HepG2 (cell line): ENCODE data around the gene PSKH1. TPM values are rescaled to one million over a fixed set of nuclear protein-coding genes. Genes with fewer than 3 reads are reported as not detected.

Experiments
- CCAR2 ChIP-seq: fragments of 200-400 bp; formaldehyde crosslinking; optimal IDR thresholded peaks from 2 replicates; pipeline ENCODE3; 2018; ENCODE audit warnings: low read depth, mild to moderate bottlenecking, low read length, moderate library complexity
- CCDC6 ChIP-seq: sonication (generic); formaldehyde crosslinking; IDR thresholded peaks from 2 replicates; pipeline ENCODE4 v1.8.1; 2022; ENCODE audit warnings: mild to moderate bottlenecking, missing genetic modification reagents, moderate library complexity
- FIP1L1 ChIP-seq: fragments of 200-400 bp; formaldehyde crosslinking; IDR thresholded peaks from 2 replicates; pipeline ENCODE4 v1.6.1; 2018; ENCODE audit warnings: low read depth, mild to moderate bottlenecking, low read length, moderate library complexity, borderline replicate concordance; ENCODE audit not compliant: insufficient read depth
- FOXJ3 ChIP-seq: sonication (generic); formaldehyde crosslinking; IDR thresholded peaks from 2 replicates; pipeline ENCODE4 v1.4.0; 2020; ENCODE audit warnings: missing genetic modification reagents, mild to moderate bottlenecking, borderline replicate concordance
- IRF1 ChIP-seq: sonication (generic); formaldehyde crosslinking; IDR thresholded peaks from 2 replicates; pipeline ENCODE4 v1.4.0; 2020; ENCODE audit warnings: low read depth, mild to moderate bottlenecking, missing genetic modification reagents
- LBX2 ChIP-seq: sonication (generic); formaldehyde crosslinking; IDR thresholded peaks from 2 replicates; pipeline ENCODE4 v1.5.0; 2020; ENCODE audit warnings: missing genetic modification reagents, mild to moderate bottlenecking, borderline replicate concordance
- MBNL3 ChIP-seq: fragments of 250-450 bp; sonication (Bioruptor Pico); conservative IDR thresholded peaks from 2 replicates; pipeline ENCODE4 v1.8.0; 2022; ENCODE audit warnings: mild to moderate bottlenecking, inconsistent platforms
- MTERF4 ChIP-seq: sonication (generic); formaldehyde crosslinking; IDR thresholded peaks from 2 replicates; pipeline ENCODE4 v1.8.0; 2023; ENCODE audit warnings: mild to moderate bottlenecking, missing genetic modification reagents
- MTF1 ChIP-seq: sonication (generic); formaldehyde crosslinking; IDR thresholded peaks from 2 replicates; pipeline ENCODE4 v1.5.0; 2020; ENCODE audit warnings: missing genetic modification reagents
- NFE2L1 ChIP-seq: sonication (generic); formaldehyde crosslinking; IDR thresholded peaks from 2 replicates; pipeline ENCODE4 v1.4.0; 2020; ENCODE audit warnings: missing genetic modification reagents, mild to moderate bottlenecking, borderline replicate concordance
- RBM39 ChIP-seq: fragments of 200-400 bp; formaldehyde crosslinking; IDR thresholded peaks from one replicate; pipeline ENCODE4 v1.6.1; 2018; ENCODE audit warnings: antibody characterized with exemption, mild to moderate bottlenecking, low read depth, low read length; ENCODE audit not compliant: poor library complexity, severe bottlenecking
- RFXAP ChIP-seq: sonication (generic); formaldehyde crosslinking; IDR thresholded peaks from 2 replicates; pipeline ENCODE4 v1.4.0; 2020; ENCODE audit warnings: missing genetic modification reagents, borderline replicate concordance
- TMF1 ChIP-seq: sonication (generic); formaldehyde crosslinking; IDR thresholded peaks from 2 replicates; pipeline ENCODE4 v1.8.1; 2022; ENCODE audit warnings: low read depth, missing genetic modification reagents
- TP53 ChIP-seq: sonication (generic); formaldehyde crosslinking; conservative IDR thresholded peaks from 2 replicates; pipeline ENCODE4 v1.4.0; 2020; ENCODE audit warnings: missing genetic modification reagents
- ZKSCAN1 ChIP-seq: fragments of 150-350 bp; IDR thresholded peaks from 2 replicates; pipeline ENCODE4 v1.6.1; 2014; ENCODE audit warnings: low read length
- ZNF30 ChIP-seq: sonication (generic); formaldehyde crosslinking; IDR thresholded peaks from 2 replicates; pipeline ENCODE4 v1.5.0; 2020; ENCODE audit warnings: mild to moderate bottlenecking, missing genetic modification reagents
- ZNF34 ChIP-seq: sonication (generic); formaldehyde crosslinking; IDR thresholded peaks from 2 replicates; pipeline ENCODE4 v1.4.0; 2020; ENCODE audit warnings: mild to moderate bottlenecking, missing genetic modification reagents, borderline replicate concordance
- ZNF383 ChIP-seq: sonication (generic); formaldehyde crosslinking; IDR thresholded peaks from 2 replicates; pipeline ENCODE4 v1.4.0; 2020; ENCODE audit warnings: missing genetic modification reagents, mild to moderate bottlenecking, borderline replicate concordance
- ZNF512 ChIP-seq: sonication (generic); formaldehyde crosslinking; IDR thresholded peaks from 2 replicates; pipeline ENCODE4 v1.4.0; 2020; ENCODE audit warnings: mild to moderate bottlenecking, missing genetic modification reagents
- ZNF512B ChIP-seq: sonication (generic); formaldehyde crosslinking; IDR thresholded peaks from 2 replicates; pipeline ENCODE4 v1.5.1; 2020; ENCODE audit warnings: missing genetic modification reagents, mild to moderate bottlenecking, borderline replicate concordance
- ZNF513 ChIP-seq: sonication (generic); formaldehyde crosslinking; conservative IDR thresholded peaks from 2 replicates; pipeline ENCODE4 v1.5.0; 2020; ENCODE audit warnings: missing genetic modification reagents
- ZNF790 ChIP-seq: sonication (generic); formaldehyde crosslinking; IDR thresholded peaks from 2 replicates; pipeline ENCODE4 v1.8.0; 2022; ENCODE audit warnings: missing genetic modification reagents, mild to moderate bottlenecking, borderline replicate concordance
- ZNF879 ChIP-seq: sonication (generic); formaldehyde crosslinking; IDR thresholded peaks from 2 replicates; pipeline ENCODE4 v1.8.1; 2023; ENCODE audit warnings: missing genetic modification reagents
- polyA plus RNA-seq, 8 experiments: library from polyadenylated mRNA; depleted of rRNA in 3 of 8; stranded (reverse) in 7 of 8; unstranded in 1 of 8; fragments of >200 nt; fragmentation: Illumina TruSeq in 4 of 8; extraction: Trizol in 4 of 8; gene quantifications; 2 replicates each; pipeline versions ENCODE4 v1.2.1 to v1.2.3, GENCODE V29; 2011 to 2016; ENCODE audit warnings: low read depth in 4 of 8, missing spikeins in 1 of 8, mixed read lengths in 1 of 8; ENCODE audit not compliant: insufficient read depth in 1 of 8
- total RNA-seq, 5 experiments: library from RNA; depleted of rRNA; stranded (reverse); fragments of >200 nt; fragmentation: Illumina TruSeq; extraction: Trizol; gene quantifications; 2 replicates each; pipeline ENCODE4 v1.2.3, GENCODE V29; 2016; ENCODE audit warnings: low read depth in 1 of 5

Gene PSKH1
- total and polyA plus RNA-seq, 2 of the 13 experiments (the other 11 are each of a cell fraction or from before 2014, with no cell fraction given): 8.4 to 19.1 TPM

- TF ChIP-seq MBNL3 (CRISPR knock-in tag): no peak
- no peak for TF ChIP-seq MTF1 (CRISPR knock-in tag)
- no peak for TF ChIP-seq ZKSCAN1
- no peak for TF ChIP-seq CCAR2
- TF ChIP-seq ZNF512B (CRISPR knock-in tag): no peak
- no peak for TF ChIP-seq MTERF4
- no peak for TF ChIP-seq ZNF34 (CRISPR knock-in tag)
- TF ChIP-seq ZNF383 (CRISPR knock-in tag): no peak
- no peak for TF ChIP-seq FIP1L1
- TF ChIP-seq FOXJ3 (CRISPR knock-in tag): no peak
- TF ChIP-seq ZNF512 (CRISPR knock-in tag): no peak
- TF ChIP-seq LBX2 (CRISPR knock-in tag): peak; percentile 71
- TF ChIP-seq RBM39: no peak
- TF ChIP-seq ZNF30 (CRISPR knock-in tag): no peak
- no peak for TF ChIP-seq NFE2L1 (CRISPR knock-in tag)
- no peak for TF ChIP-seq ZNF513 (CRISPR knock-in tag)
- no peak for TF ChIP-seq TMF1 (CRISPR knock-in tag)
- no peak for TF ChIP-seq RFXAP (CRISPR knock-in tag)
- TF ChIP-seq IRF1 (CRISPR knock-in tag): no peak
- no peak for TF ChIP-seq ZNF790 (CRISPR knock-in tag)
- no peak for TF ChIP-seq ZNF879 (CRISPR knock-in tag)
- no peak for TF ChIP-seq CCDC6 (CRISPR knock-in tag)
- TF ChIP-seq TP53: no peak
Observed at GRCh38 chr16:67942200-67942509, 49.1 kb downstream of the PSKH1 start (continued).
